Bone marrow (tissue), 2 donors: ENCODE data around the gene ANKRD13D.

Experiments used
- DNase-seq, 2 donors: peaks; one replicate each; lab custom pipeline; 2025; lab: John Stamatoyannopoulos, UW

The ANKRD13D gene

DNA sequence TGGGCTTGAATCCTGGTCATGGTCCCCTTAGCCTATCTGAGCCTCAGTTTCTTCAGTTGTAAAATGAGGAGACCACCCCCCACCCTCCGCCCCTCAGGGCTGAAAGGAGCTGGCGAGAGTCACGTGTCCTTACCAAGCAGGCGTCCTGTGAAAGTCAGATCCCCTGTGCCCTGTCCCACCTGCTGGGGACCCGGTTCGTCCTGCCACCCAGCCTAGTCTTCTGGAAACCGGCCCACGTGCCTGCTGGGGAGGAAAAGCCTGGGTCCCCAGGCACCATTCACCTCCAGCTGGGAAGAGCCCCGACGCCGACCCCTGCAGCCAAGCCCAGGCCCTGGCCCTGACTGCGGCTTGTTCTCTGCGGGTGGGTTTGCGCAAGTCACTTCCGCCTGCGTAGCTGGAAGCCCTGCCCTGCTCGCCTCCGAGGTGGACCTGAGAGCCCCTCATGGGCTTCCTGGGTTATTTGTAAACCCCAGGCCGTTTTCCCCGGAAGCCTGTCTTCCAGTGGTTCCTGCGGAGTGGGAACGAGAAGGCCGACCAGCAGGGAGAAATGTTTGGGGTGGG lies 13.5 kb downstream of the ANKRD13D start:
- DNase-seq: no peak

DNA sequence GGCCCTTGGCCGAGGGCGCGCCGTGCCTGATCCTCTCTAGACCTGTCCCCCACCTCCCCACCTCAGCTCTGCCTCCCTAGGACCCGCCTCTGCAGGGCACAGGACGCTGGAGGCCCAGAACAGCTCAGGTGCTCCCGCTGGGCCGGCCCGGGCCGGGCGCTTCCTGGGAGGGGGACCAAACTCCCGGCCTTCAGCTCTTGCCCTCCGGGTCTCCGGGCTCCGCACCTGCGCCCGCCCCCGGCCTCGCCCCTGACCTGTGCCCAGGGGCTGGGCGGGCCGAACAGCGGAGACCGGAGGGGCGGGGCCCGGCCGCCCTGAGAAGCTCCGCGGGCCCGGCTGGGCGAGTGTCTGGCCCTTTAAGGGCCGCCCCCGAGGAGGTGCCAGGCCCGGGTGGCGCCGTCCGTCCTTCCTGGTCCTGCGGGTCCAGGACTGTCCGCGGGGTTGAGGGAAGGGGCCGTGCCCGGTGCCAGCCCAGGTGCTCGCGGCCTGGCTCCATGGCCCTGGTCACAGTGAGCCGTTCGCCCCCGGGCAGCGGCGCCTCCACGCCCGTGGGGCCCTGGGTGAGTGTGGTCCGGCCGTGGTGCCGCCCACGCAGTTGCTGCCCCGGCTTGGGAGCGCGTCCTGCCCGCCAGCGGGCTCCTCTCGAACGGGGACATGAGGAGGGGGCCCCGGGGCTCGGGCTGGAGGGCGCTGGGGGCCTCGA lies 14.2 kb downstream of the ANKRD13D start, which contains the start of gene SSH3:
SSH3 (plus strand) TSS at position 399 of the 703 bp plus-strand sequence; CDS start at position 495, 96 bp downstream.
- no peak for DNase-seq

DNA sequence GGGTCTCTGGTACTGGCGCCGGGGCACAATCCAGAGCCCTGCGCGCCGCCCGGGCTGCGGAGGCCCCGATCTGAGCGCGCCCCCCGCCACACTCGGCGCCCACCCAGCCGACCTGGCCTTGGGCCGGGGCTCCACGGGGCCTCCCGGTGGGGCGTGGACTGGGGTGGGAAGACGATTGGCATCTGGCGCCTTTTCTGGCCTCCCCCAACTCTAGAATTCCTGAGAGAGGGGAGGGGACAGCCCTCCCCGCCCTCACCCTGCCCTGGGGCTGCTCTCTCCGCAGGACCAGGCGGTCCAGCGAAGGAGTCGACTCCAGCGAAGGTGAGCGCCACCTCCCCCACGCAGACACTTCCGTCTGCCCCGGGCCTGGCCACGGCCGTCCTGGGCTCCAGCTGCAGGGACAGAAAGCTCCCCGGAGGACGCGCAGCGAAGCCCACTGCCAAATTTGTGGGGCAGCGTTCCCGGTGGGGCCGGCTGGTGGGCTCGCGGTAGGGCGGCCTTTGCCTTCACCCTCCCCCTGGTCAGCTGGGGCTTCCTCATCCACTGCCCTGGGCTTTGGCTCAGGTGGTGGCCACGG lies 14.8 kb downstream of the ANKRD13D start:
- DNase-seq: no peak

DNA sequence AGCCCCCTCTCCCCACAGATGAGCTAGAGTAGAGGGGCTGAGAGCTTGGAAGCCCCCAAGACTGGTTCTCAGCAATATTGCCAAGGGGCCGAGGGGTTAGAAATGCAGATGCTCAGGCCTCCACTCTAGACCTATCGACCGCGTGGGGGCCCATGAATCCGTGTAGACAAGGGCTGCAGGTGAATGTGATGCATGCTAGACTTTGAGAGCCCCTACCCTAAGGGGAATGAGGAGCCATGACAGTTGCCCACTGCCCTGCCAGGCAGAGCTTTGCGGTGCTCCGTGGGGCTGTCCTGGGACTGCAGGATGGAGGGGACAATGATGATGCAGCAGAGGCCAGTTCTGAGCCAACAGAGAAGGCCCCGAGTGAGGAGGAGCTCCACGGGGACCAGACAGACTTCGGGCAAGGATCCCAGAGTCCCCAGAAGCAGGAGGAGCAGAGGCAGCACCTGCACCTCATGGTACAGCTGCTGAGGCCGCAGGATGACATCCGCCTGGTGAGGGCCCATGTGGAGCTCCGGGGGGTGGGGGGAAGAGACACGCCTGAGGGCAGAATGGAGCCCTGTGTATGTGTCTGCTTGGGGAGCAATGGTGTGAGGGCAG lies 15.5 kb downstream of the ANKRD13D start:
- no peak for DNase-seq

DNA sequence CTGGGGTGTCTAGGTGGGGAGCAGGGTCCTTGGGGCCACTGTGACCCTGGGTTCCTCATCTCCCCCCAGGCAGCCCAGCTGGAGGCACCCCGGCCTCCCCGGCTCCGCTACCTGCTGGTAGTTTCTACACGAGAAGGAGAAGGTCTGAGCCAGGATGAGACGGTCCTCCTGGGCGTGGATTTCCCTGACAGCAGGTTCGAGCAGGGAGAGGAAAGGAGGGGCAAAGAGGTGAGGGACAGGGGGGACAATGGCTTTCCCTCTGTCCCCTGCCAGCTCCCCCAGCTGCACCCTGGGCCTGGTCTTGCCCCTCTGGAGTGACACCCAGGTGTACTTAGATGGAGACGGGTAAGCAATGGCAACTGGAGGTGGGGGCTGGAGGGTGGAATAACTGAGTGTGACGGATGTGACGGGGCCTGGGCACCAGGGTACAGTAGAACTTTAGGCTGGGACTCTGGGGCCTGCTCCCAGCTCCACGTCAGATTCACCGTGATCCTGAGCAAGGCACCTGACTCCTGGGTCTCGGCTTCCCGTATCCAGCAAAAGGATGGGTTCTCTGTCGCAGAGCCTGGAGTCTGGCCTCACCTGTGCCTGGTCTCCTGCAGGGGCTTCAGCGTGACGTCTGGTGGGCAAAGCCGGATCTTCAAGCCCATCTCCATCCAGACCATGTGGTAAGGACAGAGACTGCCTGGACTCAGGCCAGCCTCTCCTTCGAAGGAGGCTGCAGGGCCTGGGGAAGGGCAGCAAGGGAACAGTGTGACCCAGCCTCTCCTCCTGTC lies 17.9 kb downstream of the ANKRD13D start:
- DNase-seq: no peak

DNA sequence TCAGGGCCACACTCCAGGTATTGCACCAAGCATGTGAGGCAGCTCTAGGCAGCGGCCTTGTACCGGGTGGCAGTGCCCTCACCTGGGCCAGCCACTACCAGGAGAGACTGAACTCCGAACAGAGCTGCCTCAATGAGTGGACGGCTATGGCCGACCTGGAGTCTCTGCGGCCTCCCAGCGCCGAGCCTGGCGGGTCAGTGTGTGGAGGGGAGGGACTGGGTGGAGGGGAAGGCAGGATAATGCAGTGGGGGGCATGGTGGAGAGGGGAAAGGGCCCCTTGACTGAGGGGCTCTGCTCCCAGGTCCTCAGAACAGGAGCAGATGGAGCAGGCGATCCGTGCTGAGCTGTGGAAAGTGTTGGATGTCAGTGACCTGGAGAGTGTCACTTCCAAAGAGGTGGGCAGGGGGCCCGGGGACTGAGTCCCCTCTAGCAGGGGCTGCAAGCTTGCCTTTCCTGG lies 18.5 kb downstream of the ANKRD13D start:
- no peak for DNase-seq

DNA sequence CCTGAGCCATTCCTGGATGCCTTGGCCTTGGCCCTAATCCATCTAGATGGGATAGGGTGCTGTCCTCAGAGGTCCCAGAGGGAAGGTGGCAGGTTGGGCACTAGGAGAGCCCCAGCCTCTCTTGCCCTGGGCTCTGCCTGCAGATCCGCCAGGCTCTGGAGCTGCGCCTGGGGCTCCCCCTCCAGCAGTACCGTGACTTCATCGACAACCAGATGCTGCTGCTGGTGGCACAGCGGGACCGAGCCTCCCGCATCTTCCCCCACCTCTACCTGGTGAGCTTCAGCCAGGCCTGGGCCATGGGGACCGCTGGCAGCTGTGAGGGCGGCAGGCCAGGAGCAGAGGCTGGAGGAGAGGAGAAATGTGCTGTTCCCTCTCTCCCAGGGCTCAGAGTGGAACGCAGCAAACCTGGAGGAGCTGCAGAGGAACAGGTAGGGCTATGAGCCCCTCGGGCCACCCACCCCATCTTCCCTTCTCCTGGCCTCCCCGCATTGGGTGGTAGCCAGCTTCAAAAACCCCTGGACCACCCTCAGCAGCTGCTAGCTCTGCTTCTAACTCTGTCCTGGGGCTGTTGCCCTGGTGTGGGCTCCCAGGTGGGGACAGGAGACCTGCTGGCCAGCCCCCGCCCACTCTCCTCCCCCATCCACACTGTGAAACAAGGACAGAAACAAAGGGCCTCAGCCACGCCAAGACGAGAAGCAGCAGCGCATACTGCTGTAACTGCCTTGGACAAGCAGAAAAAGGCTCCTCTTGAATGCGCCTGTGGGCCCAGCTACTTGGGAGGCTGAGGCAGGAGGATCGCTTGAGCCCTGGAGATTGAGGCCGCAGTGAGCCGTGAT lies 19.1 kb downstream of the ANKRD13D start:
- DNase-seq: no peak

DNA sequence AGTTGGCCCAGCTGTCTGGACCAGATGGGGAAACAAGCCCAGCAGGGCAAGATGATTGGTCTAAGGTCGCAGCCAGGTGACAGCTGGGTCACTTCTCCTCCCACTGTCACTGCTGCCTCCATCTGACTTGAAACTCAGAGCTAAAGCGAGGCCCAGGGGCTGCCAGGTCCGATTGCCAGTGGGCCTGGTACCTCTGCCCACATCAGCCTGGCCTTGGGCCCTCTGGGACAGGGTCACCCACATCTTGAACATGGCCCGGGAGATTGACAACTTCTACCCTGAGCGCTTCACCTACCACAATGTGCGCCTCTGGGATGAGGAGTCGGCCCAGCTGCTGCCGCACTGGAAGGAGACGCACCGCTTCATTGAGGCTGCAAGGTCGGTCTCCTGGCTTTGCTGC lies 20.1 kb downstream of the ANKRD13D start:
- no peak for DNase-seq

DNA sequence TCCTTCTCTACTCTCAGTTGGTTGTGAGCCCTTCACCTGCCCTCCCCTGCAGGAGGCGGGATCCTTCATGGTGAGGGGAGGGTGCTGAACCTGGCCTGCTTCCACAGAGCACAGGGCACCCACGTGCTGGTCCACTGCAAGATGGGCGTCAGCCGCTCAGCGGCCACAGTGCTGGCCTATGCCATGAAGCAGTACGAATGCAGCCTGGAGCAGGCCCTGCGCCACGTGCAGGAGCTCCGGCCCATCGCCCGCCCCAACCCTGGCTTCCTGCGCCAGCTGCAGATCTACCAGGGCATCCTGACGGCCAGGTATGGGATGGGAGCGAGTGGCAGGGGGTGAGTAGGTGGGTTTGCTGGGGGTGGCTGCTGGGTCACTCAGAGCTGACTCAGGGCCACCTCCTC lies 20.6 kb downstream of the ANKRD13D start:
- DNase-seq: no peak

DNA sequence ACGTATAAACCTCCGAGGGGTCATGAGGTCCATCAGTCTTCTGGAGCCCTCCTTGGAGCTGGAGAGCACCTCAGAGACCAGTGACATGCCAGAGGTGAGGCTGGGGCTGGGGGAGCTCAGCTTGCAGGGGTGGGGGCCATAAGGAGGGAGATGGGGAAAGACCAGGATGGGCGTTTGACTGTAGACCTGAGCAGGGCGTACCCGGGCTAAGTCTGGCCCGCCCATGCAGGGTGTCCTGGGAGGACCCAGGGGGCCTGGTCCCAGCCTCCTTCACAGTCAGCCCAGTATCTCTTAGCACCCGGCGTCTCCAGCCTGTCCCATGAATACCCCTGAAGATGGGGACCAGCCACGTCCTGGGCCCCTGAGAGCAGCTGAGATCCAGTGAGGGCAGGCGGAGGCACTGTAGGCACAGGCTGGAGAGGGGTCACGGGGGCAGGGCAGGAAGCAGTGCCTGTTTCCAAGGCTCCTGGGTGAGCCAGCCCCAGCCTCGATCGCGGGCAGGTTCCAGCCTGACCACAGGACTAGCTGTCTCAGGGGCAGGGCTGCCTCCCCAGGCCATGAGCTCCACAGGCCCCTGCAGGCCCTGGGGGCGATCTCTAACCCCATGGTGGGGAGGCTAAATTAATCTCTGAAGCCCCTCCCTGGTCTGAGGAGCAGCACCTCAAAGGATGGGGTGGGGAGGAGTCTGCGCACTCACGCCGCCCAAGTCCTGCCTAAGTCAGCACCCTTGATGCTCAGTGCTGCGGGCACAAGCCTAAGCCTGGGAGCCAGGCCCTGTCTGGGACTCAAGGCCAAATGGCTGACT lies 21.3 kb downstream of the ANKRD13D start:
- no peak for DNase-seq

DNA sequence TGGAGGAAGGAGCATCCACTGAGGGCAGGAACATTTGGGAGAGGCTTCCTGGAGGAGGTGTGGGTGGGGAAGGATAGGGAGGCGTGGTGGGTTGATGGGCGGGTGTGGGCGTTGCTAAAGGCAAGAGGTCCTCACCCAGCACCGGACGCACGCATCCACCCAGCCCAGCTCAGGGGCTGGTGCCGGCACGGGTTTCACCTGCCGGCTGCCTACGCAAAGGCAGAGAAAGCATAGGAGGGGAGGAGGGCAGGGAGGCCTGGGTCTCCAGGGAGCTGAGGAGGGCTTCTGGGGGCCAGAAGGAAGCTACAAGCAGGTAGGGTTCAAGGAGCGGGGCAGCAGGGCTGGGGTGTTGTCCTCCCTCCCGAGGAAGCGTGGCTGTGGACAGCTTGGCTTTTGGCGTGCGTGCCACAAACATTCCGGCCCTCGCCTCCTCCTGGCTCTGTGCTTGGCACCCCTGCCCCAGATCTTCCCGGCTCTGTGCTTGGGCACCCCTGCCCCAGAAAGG lies 22.0 kb downstream of the ANKRD13D start:
- DNase-seq: no peak

DNA sequence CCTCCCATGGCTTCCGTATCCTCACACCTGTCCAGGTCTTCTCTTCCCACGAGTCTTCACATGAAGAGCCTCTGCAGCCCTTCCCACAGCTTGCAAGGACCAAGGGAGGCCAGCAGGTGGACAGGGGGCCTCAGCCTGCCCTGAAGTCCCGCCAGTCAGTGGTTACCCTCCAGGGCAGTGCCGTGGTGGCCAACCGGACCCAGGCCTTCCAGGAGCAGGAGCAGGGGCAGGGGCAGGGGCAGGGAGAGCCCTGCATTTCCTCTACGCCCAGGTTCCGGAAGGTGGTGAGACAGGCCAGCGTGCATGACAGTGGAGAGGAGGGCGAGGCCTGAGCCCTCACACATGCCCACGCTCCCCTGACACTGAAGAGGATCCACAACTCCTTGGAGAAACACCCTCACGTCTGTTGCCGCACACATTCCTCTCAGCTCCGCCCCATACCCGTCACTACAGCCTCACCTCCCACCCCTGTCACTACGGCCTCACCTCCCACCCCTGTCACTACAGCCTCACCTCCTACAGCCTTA lies 22.5 kb downstream of the ANKRD13D start:
- no peak for DNase-seq

DNA sequence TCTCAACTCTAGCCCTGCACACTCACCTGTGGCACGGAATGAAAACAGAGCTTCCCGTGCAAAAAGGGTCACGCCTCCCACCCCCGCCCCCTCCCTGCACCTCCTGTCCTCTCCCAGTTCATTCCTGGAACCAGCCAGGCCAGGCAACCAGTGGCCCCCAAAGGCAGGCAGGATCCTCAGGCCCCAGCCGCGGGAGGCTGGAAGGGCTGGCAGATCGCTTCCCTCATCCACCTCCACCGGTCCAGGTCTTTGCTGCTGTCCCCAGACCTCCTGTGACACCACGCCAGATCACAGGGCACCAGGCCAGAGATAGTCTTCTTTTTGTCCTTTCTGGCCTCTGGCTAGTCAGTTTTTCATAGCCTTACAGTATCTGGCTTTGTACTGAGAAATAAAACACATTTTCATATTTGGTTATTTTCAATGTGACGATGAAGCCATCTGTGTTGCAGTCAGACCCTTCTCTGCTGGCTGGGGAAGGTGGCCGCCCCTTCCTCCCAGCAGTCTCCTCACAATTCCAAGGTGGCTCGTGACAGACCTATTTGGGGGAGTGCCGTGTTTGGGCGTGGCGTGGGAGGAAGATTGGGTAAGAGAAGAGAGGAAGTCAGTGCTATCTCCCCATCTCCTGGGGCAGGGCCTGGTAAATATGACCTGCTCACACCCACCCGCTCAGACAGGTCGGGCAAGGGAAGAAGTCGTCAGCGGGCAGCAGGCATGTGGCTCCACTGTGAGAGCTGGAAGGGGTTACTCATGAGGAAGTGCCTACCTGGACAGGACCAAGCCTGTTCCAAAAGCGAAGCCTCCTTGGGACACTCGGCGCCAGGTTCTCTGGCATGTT lies 23.3 kb downstream of the ANKRD13D start:
- DNase-seq: no peak

DNA sequence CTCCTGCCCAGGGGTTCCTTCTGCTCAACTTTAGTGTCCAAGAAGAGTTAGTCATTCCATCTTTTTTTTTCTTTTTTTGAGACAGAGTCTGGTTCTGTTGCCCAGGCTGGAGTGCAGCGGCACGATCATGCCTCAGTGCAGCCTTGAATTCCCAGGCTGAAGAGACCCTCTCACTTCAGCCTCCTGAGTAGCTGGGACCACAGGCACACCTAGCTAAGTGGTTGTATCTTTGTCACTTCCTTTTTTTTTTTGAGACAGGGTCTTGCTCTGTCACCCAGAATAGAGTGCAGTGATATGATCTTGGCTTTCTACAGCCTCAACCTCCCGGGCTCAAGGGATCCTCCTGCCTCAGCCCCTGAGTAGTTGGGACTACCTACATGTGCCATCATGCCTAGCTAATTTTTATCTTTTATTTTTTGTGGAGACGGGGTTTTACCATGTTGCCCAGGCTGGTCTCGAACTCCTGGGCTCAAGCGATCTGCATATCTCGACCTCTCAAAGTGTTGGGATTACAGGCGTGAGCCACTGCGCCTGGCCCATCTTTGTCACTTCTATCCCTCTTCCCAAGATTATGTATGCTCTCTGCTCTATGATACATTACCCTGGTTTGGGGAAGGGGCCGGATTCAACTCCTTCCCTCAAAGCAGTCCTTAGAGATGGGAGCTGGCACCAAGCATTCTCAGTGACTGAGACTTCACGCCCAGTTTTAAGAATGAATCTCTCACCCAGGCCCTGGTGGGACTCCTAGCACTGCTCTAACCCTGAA lies 24.2 kb downstream of the ANKRD13D start:
- no peak for DNase-seq

DNA sequence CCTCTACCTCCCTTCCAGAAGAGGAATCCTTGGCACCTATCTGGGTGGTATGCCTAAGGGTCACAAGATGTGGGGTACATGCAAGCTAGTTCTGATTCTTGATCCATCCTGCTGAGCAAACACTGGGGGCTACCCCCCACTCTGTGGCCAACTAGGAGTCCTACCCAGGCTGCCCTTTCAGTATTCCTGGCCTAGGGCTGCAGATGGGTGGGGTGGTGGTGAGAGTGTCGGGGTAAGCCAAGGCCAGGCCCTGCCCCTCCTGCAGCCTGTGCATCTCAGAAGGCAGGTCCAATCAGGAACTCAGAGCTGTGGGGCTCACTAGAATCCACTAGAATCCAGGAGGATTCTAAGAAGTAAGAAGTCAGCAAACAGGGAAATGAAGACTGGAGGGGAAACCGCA lies 25.1 kb downstream of the ANKRD13D start:
- DNase-seq: no peak

DNA sequence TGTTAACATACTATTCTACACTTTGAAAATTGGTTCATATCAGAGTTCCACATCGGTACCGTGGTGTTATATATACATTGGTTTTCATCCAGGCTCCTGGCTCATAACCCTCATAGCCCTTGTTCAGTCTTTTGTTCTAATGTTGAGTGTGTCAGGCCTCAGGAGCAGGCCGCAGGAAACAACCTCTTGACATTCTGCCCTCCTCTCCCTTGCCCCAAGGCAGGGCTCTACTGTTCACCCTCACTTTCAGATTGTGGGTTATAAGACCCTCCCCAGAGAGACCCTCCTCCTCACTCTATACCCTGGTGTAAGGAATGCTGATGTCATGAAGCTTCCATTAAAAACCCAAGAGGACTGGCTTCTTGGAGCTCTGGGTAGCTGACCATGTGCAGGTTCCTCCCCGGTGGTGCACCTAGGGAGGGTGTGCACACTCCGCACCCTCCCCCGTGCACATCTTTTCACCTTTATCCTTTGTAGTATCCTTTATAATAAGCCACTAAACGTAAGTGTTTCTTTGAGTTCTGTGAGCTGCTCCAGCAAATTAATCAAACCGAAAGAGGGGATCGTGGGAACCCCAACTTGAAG lies 26.3 kb downstream of the ANKRD13D start:
- no peak for DNase-seq

DNA sequence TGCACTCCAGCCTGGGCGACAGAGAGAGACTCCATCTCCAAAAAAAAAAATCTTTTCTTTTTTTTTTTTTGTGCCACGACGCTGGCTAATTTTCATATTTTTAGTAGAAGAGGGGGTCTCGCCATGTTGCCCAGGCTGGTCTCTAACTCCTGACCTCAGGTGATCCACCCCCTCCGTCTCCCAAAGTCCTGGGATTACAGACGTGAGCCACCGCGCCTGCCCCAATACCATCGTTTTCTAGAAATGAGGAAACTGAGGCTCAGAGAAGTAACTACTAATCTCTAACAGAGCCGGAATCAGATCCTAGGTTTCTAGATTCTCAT lies 27.7 kb downstream of the ANKRD13D start:
- no peak for DNase-seq

DNA sequence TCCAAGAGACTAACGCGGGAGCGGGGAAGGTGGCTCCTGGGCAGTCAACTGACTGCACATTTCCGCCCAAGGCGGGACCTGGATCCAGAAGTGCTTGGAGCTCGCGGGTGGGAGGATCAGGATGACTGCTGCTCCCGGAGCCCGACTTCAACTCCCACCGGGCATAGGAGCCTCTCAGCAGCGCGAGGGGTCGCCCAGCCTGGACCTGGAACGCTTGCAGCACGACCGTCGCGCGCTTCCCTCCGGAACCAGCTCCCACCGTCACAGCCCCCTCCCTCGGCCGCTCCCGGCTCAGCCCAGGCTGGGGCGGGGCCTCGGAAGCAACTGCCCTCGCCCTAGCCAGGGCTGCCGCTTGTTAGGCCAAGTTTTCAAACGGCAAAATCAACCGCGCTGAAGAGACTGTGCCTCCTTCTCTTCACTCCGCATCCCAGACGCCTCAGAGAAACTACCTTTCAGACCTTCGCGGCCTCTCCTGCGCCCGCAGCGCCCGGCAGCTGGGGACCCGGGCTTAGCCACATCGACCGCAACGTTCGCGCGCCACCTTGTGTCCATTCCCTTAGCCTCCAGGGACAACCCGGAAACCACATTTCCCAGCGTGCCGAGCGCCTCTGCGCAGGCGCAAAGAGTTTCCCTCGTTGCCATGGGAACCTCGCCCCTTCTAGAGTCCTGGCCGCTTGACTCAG lies 28.2 kb downstream of the ANKRD13D start:
- DNase-seq: peak; percentile 94 to 95
